HG02678 (cell line): ENCODE measurements around the gene MRPL47.
A peak's percentile ranks its signal among the peaks of the same experiment; 100 is the strongest.
"Not testable (repeated sequence)": the region's sequence is repeated elsewhere in the genome, so short reads cannot be mapped to it uniquely, and the experiment has no call there.

Source experiments
- ATAC-seq: cut with Tn5 transposase; IDR thresholded peaks from one replicate; pipeline ENCODE4 v1.9.1; 2021; ENCODE audit warnings: mild to moderate bottlenecking, moderate library complexity; ENCODE audit not compliant: unreplicated experiment

MRPL47 gene

GRCh38 chr3:179604321-179605078 lies at the start of gene MRPL47, which contains the start of gene NDUFB5:
TSS of gene MRPL47 (minus strand) at chr3:179604638. CDS start at chr3:179604624, 14 bp downstream.
TSS of gene NDUFB5 (plus strand) at chr3:179604794. CDS start at chr3:179604816, 22 bp downstream.
- peak; percentile 97 for ATAC-seq

GRCh38 chr3:179653096-179653797 lies 48.8 kb upstream of the MRPL47 start:
- ATAC-seq: peak; percentile 62

- ATAC-seq: peak; percentile 66
These were observed 48.1 kb upstream of the MRPL47 start, which contains the start of gene USP13 for GRCh38 chr3:179652447-179653095. TSS of gene USP13 (plus strand) at chr3:179653040. CDS start at chr3:179653226, 186 bp downstream.

- no peak for ATAC-seq
These were observed 47.4 kb upstream of the MRPL47 start for GRCh38 chr3:179651687-179652446.

GRCh38 chr3:179646177-179646576 lies 41.7 kb upstream of the MRPL47 start:
- no peak for ATAC-seq

GRCh38 chr3:179643837-179644236 lies 39.4 kb upstream of the MRPL47 start:
- not testable (repeated sequence) for ATAC-seq

GRCh38 chr3:179642871-179643270 lies 38.4 kb upstream of the MRPL47 start:
- ATAC-seq: no peak

GRCh38 chr3:179640469-179640868 lies 36.0 kb upstream of the MRPL47 start:
- ATAC-seq: no peak

GRCh38 chr3:179630753-179631451 lies 26.5 kb upstream of the MRPL47 start:
- ATAC-seq: no peak

- ATAC-seq: no peak
These were observed 20.0 kb upstream of the MRPL47 start for GRCh38 chr3:179624451-179624850.

- ATAC-seq: no peak
These were observed 17.6 kb upstream of the MRPL47 start for GRCh38 chr3:179622023-179622422.

- no peak for ATAC-seq
These were observed 11.2 kb upstream of the MRPL47 start for GRCh38 chr3:179615458-179616173.

GRCh38 chr3:179613807-179614206 lies 9.4 kb upstream of the MRPL47 start:
- ATAC-seq: no peak

GRCh38 chr3:179610066-179610465 lies 5.6 kb upstream of the MRPL47 start:
- ATAC-seq: no peak

GRCh38 chr3:179608931-179609720 lies 4.7 kb upstream of the MRPL47 start:
- ATAC-seq: peak; percentile 49

- no peak for ATAC-seq
These were observed 2.2 kb upstream of the MRPL47 start for GRCh38 chr3:179606534-179607085.

- ATAC-seq: no peak
These were observed 607 bp downstream of the MRPL47 start for GRCh38 chr3:179603831-179604230.

- no peak for ATAC-seq
These were observed 1.1 kb downstream of the MRPL47 start for GRCh38 chr3:179603321-179603720.
